Testis (tissue), 2 donors: ENCODE results near the gene GLIS1.

Experiments used
- POLR2A ChIP-seq: fragments of 450-650 bp; IDR thresholded peaks from one replicate; pipeline ENCODE4 v1.6.1; 2017; ENCODE audit warnings: antibody characterized with exemption, mild to moderate bottlenecking, moderate library complexity
- TF ChIP-seq, protein P1 (sequence below), 3 experiments: fragments of 450-650 bp in 2 of 3; fragments of 200-600 bp in 1 of 3; sonication (generic) in 1 of 3; IDR thresholded peaks; one replicate each; pipeline ENCODE4 v1.5.1; 2016 to 2019; ENCODE audit warnings: antibody characterized with exemption in 3 of 3, mild to moderate bottlenecking in 2 of 3, moderate library complexity in 1 of 3

DNA sequence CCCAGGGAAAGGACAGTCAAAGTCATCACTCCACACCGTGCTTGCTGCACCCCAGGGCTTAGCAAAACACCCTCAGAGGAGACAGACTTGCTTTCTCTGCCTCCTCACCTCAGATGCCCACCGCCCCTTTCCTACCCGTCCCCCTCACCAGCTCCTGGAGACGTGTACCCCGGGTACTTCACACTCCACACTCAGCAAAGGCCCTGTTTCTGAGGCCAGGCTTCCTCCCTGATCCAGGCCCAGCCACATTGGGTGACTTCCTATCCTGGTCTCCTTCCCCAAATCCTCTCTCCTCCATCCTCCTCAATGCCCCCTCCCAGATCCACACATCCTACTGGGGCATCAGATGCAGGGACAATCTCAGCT is 163.0 kb downstream of the GLIS1 start:
- TF ChIP-seq, protein P1, sequence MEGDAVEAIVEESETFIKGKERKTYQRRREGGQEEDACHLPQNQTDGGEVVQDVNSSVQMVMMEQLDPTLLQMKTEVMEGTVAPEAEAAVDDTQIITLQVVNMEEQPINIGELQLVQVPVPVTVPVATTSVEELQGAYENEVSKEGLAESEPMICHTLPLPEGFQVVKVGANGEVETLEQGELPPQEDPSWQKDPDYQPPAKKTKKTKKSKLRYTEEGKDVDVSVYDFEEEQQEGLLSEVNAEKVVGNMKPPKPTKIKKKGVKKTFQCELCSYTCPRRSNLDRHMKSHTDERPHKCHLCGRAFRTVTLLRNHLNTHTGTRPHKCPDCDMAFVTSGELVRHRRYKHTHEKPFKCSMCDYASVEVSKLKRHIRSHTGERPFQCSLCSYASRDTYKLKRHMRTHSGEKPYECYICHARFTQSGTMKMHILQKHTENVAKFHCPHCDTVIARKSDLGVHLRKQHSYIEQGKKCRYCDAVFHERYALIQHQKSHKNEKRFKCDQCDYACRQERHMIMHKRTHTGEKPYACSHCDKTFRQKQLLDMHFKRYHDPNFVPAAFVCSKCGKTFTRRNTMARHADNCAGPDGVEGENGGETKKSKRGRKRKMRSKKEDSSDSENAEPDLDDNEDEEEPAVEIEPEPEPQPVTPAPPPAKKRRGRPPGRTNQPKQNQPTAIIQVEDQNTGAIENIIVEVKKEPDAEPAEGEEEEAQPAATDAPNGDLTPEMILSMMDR (IDR thresholded peaks at IDR 0.05): no peak
- no peak for TF ChIP-seq POLR2A
